GM20000 (cell line): ENCODE data around the gene CCDC91.
"Not testable (repeated sequence)": the region's sequence is repeated elsewhere in the genome, so short reads cannot be mapped to it uniquely, and the experiment has no call there.

Experiments
- DNase-seq: peaks from one replicate; pipeline ENCODE4 v3.0.0; 2012; ENCODE audit warnings: low spot score
- CTCF ChIP-seq: IDR thresholded peaks from 2 replicates; pipeline ENCODE4 v1.5.1; 2012; ENCODE audit warnings: mild to moderate bottlenecking, control low read depth; ENCODE audit errors: extremely low read depth, missing control alignments

The CCDC91 gene

DNA sequence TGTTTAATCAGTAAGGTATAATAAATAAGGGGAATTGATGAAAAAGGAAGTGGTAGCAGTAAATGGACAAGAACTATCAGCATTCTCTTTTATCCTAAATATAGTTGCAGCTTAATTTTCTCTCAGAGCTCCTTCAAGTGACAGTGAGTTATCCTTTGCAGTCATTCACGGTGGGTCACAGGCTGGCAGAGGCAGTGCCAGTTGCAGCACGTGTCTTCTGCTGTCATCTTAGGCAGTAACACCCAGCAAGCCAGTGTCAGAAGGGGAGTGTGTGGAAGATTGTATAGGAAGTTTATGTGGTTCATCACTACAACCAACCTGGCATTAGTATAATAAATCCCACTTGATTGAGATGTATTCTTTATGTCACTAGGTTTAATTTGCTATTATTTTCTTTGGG lies 170.0 kb downstream of the CCDC91 start:
- TF ChIP-seq CTCF = no peak
- no peak for DNase-seq

- no peak for TF ChIP-seq CTCF
- DNase-seq = no peak
These were observed 177.1 kb downstream of the CCDC91 start for GRCh38 chr12:28367326-28367725.

DNA sequence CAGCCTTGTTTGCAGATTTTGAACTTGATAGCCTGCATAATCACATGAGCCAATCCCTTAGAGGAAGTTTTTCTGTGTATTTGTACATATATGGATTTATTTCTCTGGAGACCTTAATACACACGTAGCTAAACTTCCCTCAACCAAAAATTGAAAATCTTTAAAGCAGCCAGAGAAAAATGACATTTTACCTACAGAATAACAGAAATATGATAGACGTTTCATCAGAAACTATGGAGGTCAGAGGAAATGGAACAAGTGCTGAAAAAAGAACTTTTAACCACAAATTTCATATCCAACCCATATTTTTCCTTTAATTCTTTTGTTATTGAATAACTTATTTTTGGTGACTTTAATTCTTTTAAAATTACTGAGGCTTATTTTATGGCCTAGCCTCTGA lies 177.7 kb downstream of the CCDC91 start:
- TF ChIP-seq CTCF = no peak
- no peak for DNase-seq

DNA sequence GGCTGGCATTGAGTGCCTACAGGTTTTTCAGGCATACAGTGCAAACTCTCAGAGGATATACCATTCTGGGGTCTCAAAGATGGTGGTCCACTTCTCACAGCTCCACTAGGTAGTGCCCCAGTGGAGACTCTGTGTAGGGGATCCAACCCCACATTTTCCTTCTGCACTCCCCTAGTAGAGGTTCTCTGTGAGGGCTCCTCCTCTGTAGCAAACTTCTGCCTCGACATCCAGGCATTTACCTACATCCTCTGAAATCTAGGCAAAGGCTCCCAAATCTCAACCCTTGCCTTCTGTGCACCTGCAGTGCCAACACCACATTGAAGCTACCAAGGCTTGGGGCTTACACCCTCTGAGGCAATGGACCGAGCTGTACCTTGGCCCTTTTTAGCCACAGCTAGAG lies 179.2 kb downstream of the CCDC91 start:
- no peak for TF ChIP-seq CTCF
- no peak for DNase-seq

GRCh38 chr12:28374556-28374955 lies 184.3 kb downstream of the CCDC91 start:
- DNase-seq = no peak
- TF ChIP-seq CTCF = no peak

DNA sequence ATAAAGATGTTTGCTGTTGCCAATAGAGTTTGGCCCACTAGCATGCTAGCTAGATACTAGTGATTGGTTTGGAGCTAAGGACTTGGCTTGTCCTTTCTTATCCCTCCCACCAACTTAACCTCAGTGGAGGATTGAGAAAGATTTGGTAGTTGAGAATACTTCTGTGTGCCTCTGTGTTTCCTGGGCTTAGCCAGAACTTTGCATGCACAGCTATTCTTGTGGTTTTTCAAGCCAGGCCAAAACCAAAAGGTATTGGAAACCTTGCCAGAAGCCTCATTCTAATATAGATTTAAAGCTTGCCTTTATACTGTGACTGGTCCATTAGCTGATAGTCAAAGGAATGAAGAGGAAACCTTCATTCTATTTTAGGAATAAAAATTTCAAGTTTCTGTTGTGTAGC lies 188.5 kb downstream of the CCDC91 start:
- TF ChIP-seq CTCF = no peak
- no peak for DNase-seq

DNA sequence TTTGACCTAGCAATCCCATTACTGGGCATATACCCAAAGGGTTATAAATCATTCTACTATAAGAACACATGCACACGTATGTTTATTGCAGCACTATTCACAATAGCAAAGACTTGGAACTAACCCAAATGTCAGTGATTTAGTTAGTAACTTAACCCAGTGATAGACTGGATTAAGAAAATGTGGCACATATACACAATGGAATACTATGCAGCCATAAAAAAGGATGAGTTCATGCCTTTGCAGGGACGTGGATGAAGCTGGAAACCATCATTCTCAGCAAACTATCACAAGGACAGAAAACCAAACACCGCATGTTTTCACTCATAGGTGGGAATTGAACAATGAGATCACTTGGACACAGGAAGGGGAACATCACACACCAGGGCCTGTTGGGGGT lies 189.5 kb downstream of the CCDC91 start:
- DNase-seq = not testable (repeated sequence)

GRCh38 chr12:28383368-28383767 lies 193.1 kb downstream of the CCDC91 start:
- no peak for DNase-seq
- no peak for TF ChIP-seq CTCF
